GM19328 (cell line): ENCODE measurements around the gene PGM1.

ENCODE experiments used
- ATAC-seq: cut with Tn5 transposase; IDR thresholded peaks from one replicate; pipeline ENCODE4 v1.9.1; 2021; ENCODE audit warnings: mild to moderate bottlenecking, moderate library complexity; ENCODE audit not compliant: unreplicated experiment

Gene PGM1

GRCh38 chr1:63600248-63600647 is 7.0 kb downstream of the PGM1 start:
- ATAC-seq = no peak

- ATAC-seq = no peak
Observed at GRCh38 chr1:63601061-63601460, 7.8 kb downstream of the PGM1 start.

DNA sequence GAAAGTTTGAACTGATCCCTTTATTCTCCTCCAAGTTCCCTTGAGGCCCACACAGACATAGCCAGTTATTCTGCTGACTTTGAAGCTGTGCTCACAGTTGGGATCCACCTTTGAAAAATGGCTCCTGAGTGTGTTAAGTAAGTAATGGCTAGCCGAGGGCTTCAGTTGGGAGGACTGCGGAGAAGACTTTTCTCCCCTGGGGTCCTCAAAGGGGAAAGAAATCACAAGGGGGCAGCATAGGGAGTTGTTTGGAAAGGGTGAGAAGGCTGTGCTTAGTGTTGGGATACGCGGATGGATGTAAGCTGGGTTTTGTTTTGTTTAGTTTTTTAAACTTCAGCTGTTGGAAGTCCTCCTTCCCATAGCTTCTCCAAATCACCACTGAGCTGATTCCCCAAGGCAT is 8.3 kb downstream of the PGM1 start:
- no peak for ATAC-seq

GRCh38 chr1:63601912-63602311 is 8.7 kb downstream of the PGM1 start:
- no peak for ATAC-seq

GRCh38 chr1:63602629-63603028 is 9.4 kb downstream of the PGM1 start:
- no peak for ATAC-seq

DNA sequence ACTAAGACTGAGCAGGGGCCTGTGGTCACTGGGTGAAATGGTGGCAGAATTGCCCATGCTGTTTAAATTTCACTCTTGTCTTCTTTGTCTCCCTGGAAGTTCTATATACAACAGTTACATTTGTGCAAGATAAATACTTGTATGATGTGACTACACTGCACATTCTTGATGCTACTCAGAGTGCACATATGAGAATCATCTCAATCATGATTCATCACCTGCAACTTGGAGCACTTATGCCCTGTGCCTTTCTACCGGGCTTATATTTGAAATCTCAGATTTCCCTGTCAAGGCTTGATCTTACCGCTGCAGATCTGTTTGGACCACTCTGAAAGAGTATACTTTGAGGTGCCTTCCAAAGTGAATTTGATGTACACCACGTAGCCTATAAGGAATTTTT is 10.6 kb downstream of the PGM1 start:
- no peak for ATAC-seq

GRCh38 chr1:63607322-63607721 is 14.1 kb downstream of the PGM1 start:
- ATAC-seq = no peak

- no peak for ATAC-seq
Observed at GRCh38 chr1:63611231-63611630, 18.0 kb downstream of the PGM1 start.

DNA sequence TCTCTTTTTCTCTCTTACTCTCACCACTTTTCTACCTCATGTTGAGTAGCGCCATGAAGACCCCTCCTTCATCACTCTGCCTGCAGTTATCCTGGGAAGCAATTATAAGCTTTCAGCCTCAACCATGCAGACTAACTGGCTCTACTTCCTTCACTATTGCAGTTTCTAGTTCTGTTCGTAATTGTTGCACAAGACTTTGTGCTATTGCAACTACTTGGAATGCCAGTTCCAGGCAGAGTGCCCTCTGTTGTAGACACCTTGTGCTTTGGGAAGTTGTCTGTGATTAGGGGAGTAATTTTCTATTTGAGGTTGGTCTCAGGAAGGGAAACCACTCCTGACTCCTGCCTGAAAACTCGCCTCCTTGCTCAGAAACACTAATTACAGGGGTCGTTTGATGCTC is 19.4 kb downstream of the PGM1 start:
- no peak for ATAC-seq

- ATAC-seq = no peak
Observed at GRCh38 chr1:63612971-63613370, 19.8 kb downstream of the PGM1 start.

GRCh38 chr1:63615768-63616420 is 22.7 kb downstream of the PGM1 start:
- peak; percentile 67 for ATAC-seq

DNA sequence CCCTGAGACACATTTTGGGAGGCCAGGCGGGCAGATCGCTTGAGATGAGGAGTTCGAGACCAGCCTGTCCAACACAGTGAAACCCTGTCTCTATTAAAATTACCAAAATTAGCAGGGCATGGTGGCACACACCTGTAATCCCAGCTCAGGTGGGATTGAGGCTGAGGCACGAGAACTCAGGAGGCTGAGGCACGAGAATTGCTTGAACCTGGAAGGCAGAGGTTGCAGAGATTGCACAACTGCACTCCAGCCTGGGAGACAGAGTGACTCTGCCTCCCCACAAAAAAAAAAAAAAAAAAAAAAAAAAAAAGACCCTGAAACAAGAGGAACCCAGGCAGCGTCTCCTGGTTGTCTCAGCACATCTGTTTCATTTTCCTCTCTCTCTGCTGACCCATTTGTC is 24.2 kb downstream of the PGM1 start:
- no peak for ATAC-seq

GRCh38 chr1:63618011-63618410 is 24.8 kb downstream of the PGM1 start:
- ATAC-seq = no peak

DNA sequence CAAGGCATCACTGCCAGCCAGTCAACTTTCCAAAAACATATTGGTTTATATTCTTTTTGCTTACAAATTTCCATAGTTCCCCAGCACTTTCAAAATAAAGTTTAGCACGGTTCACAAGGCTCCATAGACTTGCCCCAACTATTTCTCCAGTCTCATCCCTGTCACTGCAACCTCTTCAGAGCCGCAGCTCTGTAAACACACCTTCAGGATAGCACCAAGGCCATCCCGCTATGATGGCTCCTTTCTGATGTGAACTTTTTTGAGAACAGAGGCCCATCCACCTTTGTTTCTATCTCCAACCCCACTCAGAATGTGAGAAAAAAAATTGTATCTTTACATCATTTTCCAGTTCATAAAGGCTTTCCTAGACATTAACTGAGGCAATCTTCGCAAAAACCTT is 26.3 kb downstream of the PGM1 start:
- ATAC-seq = no peak

DNA sequence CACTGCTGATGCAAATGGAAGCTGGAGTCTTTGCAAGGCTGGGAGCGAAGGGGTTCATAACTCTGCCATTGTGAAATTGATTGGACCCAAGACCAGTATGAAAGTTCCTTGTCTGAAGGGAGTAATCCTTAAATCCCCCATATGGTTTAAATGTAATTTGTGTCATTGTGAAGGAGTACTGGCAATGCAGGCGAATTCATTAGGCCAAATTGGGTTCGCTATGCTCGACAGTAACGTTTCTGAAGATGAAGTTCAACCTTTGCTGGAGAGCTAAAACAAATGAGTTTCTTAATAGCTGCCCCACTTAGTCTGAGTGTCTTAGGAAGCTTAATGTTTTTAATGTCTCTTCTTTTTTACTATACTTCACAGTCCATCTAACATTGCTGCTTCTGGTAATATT is 27.5 kb downstream of the PGM1 start:
- no peak for ATAC-seq

GRCh38 chr1:63621075-63621474 is 27.9 kb downstream of the PGM1 start:
- no peak for ATAC-seq

- ATAC-seq = no peak
Observed at GRCh38 chr1:63621698-63622097, 28.5 kb downstream of the PGM1 start.

- ATAC-seq = no peak
Observed at GRCh38 chr1:63622849-63623566, 29.8 kb downstream of the PGM1 start.

DNA sequence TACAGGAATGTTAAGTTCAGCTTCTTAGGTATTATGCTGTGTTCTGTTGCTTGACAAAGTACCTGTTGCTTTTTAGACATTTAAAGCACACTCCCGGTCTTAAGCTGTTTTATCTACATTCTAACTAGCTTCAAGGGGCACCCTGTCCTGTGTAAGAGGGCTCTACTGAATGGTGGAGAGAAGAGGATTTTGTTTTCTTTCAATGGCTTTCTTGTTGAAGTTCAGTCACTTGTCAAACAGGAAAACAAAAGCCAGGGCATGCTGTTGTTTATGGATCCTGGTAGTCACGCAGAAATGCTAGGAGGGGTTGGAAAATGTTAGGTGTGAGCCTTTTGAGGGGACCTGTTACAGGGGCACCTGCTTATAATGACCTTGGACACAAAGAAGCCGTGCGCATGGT is 30.7 kb downstream of the PGM1 start:
- no peak for ATAC-seq

- ATAC-seq = no peak
Observed at GRCh38 chr1:63624911-63625310, 31.7 kb downstream of the PGM1 start.

DNA sequence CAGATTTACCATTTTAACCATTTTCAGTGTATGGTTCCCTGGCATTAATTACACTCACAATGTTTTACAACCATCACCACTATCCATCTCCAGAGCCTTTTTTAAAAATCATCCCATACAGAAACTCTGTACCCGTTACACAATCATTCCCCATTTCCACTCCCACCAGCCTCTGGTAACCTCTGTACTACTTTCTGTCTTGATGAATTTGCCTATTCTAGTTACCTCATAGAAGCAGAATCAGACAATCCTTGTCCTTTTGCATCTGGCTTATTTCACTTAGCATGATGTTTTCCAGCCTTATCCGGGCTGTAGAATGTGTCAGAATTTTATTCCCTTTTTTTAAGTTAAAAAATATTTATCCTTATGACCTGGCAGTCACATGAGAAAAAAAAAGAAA is 33.0 kb downstream of the PGM1 start:
- no peak for ATAC-seq

- ATAC-seq = no peak
Observed at GRCh38 chr1:63628607-63629006, 35.4 kb downstream of the PGM1 start.

DNA sequence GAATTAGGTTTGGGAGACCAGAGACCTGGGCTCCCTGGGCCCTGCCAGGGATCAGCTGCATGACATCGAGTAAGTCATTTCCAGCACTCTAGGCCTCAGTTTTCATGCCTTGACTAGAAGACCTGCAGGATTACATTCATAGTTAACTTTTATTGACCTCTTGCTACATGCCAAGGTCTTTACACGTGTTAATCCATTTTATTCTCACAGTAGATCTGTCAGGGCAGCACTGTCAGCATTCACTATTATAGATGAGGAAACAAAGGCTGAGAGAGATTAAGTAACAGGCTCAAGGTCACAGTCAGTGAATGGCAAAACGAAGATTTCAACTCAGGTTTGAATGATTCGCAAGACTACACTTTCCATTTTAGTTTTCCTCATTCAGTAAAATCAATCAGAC is 37.0 kb downstream of the PGM1 start:
- no peak for ATAC-seq
